ENCODE results near the gene CACNG4.

DNA sequence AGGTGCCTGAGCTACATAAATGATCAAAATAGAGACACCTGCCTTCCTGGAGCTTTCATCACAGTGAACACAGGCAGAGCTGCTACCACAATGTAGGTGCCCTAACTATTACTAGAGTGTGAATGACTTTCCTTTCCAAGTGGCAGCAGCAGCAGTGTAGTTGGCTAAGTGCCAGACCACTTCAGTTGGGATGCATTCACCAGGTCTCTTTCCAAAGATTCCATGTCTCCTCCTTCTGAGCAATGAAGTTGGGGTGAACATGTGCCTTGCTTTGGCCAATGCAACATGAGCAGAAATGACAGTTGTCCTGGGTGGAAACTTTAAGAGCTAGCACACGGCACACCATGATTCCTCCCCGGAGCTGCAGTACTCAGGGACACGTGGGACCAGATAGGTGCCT lies 23.3 kb upstream of the CACNG4 start:
- TF ChIP-seq, protein P1, sequence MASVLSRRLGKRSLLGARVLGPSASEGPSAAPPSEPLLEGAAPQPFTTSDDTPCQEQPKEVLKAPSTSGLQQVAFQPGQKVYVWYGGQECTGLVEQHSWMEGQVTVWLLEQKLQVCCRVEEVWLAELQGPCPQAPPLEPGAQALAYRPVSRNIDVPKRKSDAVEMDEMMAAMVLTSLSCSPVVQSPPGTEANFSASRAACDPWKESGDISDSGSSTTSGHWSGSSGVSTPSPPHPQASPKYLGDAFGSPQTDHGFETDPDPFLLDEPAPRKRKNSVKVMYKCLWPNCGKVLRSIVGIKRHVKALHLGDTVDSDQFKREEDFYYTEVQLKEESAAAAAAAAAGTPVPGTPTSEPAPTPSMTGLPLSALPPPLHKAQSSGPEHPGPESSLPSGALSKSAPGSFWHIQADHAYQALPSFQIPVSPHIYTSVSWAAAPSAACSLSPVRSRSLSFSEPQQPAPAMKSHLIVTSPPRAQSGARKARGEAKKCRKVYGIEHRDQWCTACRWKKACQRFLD (CRISPR knock-in tag; IDR thresholded peaks at IDR 0.05) = no peak
- TF ChIP-seq, protein P2, sequence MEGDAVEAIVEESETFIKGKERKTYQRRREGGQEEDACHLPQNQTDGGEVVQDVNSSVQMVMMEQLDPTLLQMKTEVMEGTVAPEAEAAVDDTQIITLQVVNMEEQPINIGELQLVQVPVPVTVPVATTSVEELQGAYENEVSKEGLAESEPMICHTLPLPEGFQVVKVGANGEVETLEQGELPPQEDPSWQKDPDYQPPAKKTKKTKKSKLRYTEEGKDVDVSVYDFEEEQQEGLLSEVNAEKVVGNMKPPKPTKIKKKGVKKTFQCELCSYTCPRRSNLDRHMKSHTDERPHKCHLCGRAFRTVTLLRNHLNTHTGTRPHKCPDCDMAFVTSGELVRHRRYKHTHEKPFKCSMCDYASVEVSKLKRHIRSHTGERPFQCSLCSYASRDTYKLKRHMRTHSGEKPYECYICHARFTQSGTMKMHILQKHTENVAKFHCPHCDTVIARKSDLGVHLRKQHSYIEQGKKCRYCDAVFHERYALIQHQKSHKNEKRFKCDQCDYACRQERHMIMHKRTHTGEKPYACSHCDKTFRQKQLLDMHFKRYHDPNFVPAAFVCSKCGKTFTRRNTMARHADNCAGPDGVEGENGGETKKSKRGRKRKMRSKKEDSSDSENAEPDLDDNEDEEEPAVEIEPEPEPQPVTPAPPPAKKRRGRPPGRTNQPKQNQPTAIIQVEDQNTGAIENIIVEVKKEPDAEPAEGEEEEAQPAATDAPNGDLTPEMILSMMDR (IDR thresholded peaks at IDR 0.05 in 2 of 3, conservative IDR thresholded peaks at IDR 0.05 in 1 of 3; ENCODE audit: insufficient read depth in 2 of 3, low read depth in 1 of 3, low read length in 3 of 3) = no peak
- TF ChIP-seq NFATC3 (IDR thresholded peaks at IDR 0.05) (no peak), SRSF9 (IDR thresholded peaks at IDR 0.05; ENCODE audit: borderline replicate concordance, low read depth, low read length) (no peak), YBX1 (IDR thresholded peaks at IDR 0.05) (no peak), POLR2AphosphoS5 (IDR thresholded peaks at IDR 0.05; ENCODE audit: control insufficient read depth, insufficient read depth, low read depth, low read length) (no peak), RBBP5 (IDR thresholded peaks at IDR 0.05; ENCODE audit: borderline replicate concordance, insufficient read depth, low read length, poor library complexity, severe bottlenecking) (no peak), ZFP36 (IDR thresholded peaks at IDR 0.05; ENCODE audit: low read depth, low read length, partially characterized antibody) (no peak), SIN3A (IDR thresholded peaks at IDR 0.05; ENCODE audit: borderline replicate concordance in 2 of 2, control insufficient read depth in 1 of 2, low read depth in 2 of 2, low read length in 2 of 2) (no peak), KLF1 (tag; IDR thresholded peaks at IDR 0.05) (no peak)

Data from K562 (cell line).